Fibroblast of skin of back (primary cell): ENCODE measurements around the gene CDCA4.
"Not testable (repeated sequence)": the region's sequence is repeated elsewhere in the genome, so short reads cannot be mapped to it uniquely, and the experiment has no call there.

Experiments
- DNase-seq: peaks from one replicate; pipeline ENCODE4 v3.0.0-alpha.2; 2013

The CDCA4 gene

GRCh38 chr14:105058521-105059034 is 37.7 kb upstream of the CDCA4 start:
- no peak for DNase-seq

- no peak for DNase-seq
Measured at GRCh38 chr14:105056303-105056831, 35.5 kb upstream of the CDCA4 start.

- DNase-seq = no peak
Measured at GRCh38 chr14:105055736-105056302, 34.9 kb upstream of the CDCA4 start.

- no peak for DNase-seq
Measured at GRCh38 chr14:105055334-105055733, 34.5 kb upstream of the CDCA4 start.

- DNase-seq = no peak
Measured at GRCh38 chr14:105053996-105054395, 33.1 kb upstream of the CDCA4 start.

GRCh38 chr14:105053421-105053820 is 32.5 kb upstream of the CDCA4 start:
- no peak for DNase-seq

- no peak for DNase-seq
Measured at GRCh38 chr14:105052110-105052458, 31.2 kb upstream of the CDCA4 start.

GRCh38 chr14:105051182-105052109 is 30.6 kb upstream of the CDCA4 start:
- DNase-seq = no peak

- peak; percentile 42 for DNase-seq
Measured at GRCh38 chr14:105050551-105050897, 29.6 kb upstream of the CDCA4 start.

- DNase-seq = no peak
Measured at GRCh38 chr14:105049753-105050550, 29.1 kb upstream of the CDCA4 start.

- no peak for DNase-seq
Measured at GRCh38 chr14:105047283-105048016, 26.6 kb upstream of the CDCA4 start.

- DNase-seq = no peak
Measured at GRCh38 chr14:105046891-105047282, 26.0 kb upstream of the CDCA4 start.

GRCh38 chr14:105045710-105046326 is 24.9 kb upstream of the CDCA4 start:
- DNase-seq = peak; percentile 74

- DNase-seq = no peak
Measured at GRCh38 chr14:105043641-105044040, 22.8 kb upstream of the CDCA4 start.

- no peak for DNase-seq
Measured at GRCh38 chr14:105042813-105043212, 21.9 kb upstream of the CDCA4 start.

- no peak for DNase-seq
Measured at GRCh38 chr14:105041841-105042765, 21.2 kb upstream of the CDCA4 start.

- no peak for DNase-seq
Measured at GRCh38 chr14:105039458-105040205, 18.7 kb upstream of the CDCA4 start.

GRCh38 chr14:105035616-105036015 is 14.7 kb upstream of the CDCA4 start:
- not testable (repeated sequence) for DNase-seq

GRCh38 chr14:105034315-105035039 is 13.6 kb upstream of the CDCA4 start:
- DNase-seq = no peak
